ELR (cell line): ENCODE results near the gene TCN2.
"Not testable (repeated sequence)": the region's sequence is repeated elsewhere in the genome, so short reads cannot be mapped to it uniquely, and the experiment has no call there.

Source experiments
- DNase-seq: peaks from one replicate; pipeline ENCODE4 v3.0.0-alpha.2; 2015; ENCODE audit warnings: low read depth

TCN2 gene

DNA sequence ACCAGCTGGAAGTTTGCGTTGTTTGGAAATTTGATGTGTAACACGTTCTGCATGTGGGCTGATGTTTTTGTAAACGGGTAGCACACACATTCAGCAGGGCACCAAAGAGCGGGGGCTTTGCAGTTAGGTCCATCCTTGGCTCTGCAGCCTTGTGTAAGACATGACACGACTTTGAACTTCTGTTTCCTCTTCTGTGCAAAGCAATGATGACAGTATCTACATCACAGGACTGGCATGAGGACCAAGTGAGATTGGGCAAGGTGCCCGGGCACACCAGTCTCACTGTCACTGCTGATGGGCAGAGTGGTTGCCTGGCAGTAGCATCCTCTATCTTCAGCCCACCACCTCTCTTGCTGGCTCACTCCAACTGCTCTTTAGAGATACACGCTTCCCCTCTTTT, 3.3 kb downstream of the TCN2 start:
- DNase-seq: no peak

DNA sequence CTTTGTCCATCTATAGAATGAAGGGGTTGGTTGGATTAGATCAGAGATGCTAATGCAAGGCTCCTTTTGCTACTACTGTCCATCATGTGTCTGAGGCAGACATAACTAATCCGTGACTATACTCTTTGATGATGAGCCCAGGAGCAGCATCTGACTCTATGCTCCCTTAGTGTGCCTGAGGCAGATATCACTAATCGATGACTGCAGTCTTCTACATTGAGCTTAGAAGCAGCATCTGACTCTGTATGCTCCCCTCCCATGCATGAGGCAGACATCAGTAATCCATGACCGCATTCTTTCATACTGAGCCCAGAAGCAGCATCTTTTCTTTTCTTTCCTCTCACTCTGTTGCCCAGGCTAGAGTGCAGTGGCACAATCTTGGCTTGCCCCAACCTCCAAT, 4.2 kb downstream of the TCN2 start:
- peak; percentile 76 for DNase-seq

DNA sequence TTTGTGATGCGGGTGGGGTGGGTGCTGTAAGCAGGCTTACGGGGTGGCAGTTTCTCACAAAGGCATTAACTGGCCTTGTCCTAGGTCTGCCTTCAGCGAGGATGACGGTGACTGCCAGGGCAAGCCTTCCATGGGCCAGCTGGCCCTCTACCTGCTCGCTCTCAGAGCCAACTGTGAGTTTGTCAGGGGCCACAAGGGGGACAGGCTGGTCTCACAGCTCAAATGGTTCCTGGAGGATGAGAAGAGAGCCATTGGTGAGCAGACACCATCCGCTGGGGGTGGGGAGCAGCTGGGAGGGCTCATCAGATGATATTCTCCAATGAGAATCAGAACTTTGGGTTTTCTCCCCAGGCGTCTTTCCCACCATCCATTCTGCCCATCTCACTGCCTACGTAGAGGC, 5.8 kb downstream of the TCN2 start:
- DNase-seq: no peak

DNA sequence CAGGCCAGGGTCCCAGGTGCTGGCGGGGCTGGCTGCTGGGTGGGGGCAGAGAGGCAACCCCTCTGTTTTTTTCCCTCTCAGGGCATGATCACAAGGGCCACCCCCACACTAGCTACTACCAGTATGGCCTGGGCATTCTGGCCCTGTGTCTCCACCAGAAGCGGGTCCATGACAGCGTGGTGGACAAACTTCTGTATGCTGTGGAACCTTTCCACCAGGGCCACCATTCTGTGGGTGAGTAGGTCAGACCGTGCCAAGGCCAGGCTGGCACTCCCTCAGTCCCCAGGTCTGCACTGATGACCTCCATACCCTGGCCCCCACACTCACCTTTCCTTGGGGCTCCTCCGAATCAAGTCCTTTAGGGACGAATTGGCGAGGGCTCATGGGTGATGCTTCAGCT, 7.3 kb downstream of the TCN2 start:
- DNase-seq: no peak

DNA sequence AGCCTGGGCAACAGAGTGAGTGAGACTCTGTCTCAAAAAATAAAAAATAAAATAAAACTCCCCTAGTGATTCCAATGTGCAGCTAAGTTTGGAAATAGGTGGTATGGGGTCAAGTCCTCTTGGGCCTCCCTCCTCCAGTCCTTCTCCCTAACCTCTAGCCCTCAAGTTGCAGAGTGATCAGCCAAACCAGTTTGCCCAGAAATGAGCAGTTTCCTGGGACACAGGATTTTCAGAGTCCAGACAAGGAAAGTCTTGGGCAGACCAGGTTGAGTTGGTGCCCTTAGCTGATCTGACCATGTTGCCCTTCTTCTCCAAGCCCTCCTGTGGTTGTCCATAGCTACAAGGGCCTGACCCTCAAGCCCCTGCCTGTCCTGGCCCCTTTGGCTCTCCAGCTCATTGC, 7.9 kb downstream of the TCN2 start:
- no peak for DNase-seq

DNA sequence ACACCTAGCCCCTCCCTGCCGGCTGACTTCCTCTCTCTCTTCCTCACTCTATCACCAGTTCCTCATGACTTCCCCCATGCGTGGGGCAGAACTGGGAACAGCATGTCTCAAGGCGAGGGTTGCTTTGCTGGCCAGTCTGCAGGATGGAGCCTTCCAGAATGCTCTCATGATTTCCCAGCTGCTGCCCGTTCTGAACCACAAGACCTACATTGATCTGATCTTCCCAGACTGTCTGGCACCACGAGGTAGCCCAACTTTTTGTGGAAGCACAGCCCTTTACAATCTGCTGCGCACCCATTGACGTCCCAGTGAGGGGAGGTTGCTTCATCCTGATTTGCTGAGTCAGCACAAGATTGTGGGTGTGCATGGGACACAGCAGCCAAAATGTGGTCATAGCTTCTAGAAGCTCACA, 8.6 kb downstream of the TCN2 start:
- no peak for DNase-seq

DNA sequence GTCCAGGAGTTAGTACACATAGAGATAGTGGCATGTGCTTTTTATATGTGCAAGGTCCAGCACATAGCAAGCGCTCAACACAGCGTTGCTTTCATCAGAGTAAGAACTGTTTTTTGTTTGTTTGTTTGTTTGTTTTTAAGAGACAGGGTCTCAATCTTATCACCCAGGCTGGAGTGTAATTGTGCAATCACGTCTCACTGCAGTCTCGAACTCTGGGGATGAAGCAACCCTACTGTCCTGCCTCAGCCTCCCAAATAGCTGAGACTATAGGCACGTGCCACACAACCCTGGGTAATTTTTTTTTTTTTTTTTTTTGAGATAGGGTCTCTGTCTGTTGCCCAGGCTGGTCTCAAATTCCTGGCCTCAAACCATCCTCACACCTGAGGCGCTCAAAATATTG, 10.8 kb downstream of the TCN2 start:
- DNase-seq: no peak

DNA sequence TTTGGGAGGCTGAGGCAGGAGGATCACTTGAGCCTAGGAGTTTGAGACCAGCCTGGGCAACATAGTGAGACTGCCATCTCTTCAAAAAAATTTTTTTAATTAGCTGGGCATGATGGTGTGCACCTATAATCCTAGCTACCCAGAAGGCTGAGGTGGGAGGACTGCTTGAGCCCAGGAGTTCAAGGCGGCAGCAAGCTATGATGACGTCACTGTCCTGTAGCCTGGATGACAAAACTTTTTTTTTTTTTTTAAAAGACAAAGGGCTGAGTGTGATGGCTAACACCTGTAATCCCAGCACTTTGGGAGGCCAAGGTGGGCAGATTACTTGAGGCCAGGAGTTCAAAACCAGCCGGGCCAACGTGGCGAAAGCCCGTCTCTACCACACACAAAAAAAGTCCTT, 12.9 kb downstream of the TCN2 start:
- not testable (repeated sequence) for DNase-seq

DNA sequence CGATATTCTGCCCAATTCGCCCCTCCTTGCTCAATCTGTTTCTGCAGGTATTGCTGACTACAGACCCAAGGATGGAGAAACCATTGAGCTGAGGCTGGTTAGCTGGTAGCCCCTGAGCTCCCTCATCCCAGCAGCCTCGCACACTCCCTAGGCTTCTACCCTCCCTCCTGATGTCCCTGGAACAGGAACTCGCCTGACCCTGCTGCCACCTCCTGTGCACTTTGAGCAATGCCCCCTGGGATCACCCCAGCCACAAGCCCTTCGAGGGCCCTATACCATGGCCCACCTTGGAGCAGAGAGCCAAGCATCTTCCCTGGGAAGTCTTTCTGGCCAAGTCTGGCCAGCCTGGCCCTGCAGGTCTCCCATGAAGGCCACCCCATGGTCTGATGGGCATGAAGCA, 19.4 kb downstream of the TCN2 start:
- no peak for DNase-seq

DNA sequence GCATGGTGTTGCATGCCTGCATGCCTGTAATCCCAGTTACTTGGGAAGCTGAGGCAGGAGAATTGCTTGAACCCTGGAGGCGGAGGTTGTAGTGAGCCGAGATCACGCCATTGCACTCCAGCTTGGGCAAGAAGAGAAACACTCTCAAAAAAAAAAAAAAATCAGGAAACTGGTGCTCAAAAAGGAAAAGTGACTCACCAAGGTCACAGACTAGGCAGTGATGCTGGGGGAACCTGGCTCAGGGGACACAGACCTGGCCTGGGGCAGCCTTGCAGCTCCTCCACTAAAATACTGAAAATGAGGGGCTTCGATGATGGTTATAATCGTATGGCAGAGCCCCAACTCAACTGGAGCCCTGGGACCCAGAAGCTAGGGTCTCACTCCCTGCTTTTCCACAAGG, 20.5 kb downstream of the TCN2 start:
- DNase-seq: peak; percentile 29

DNA sequence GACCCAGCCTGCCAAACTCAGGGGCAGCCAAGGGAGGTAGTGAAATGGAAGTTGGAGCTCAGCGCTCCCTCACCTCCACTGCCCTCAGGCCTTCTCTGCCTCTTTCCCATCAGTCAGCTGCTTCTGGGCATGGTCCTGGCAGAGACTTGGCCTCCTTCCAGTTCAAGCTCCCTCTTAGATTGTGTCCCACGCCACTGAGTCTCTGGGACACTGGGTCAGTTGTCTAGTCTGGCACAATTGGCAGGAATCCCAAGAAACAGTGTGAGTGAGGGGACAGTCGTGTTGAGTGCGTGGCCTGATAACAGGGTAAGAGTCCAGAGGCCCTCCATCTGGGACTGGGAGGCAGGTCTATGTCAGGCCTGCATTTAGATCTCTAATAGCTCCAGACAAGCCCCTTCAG, 21.5 kb downstream of the TCN2 start:
- no peak for DNase-seq

DNA sequence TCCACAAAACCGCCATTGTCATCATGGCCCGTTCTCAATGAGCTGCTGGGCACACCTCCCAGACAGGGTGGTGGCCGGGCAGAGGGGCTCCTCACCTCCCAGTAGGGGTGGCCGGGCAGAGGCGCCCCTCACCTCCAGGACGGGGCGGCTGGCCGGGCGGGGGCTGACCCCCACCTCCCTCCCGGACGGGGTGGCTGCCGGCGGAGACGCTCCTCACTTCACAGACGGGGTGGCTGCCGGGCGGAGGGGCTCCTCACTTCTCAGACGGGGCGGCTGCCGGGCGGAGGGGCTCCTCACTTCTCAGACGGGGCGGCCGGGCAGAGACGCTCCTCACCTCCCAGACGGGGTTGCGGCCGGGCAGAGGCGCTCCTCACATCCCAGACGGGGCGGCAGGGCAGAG, 24.5 kb downstream of the TCN2 start:
- not testable (repeated sequence) for DNase-seq

DNA sequence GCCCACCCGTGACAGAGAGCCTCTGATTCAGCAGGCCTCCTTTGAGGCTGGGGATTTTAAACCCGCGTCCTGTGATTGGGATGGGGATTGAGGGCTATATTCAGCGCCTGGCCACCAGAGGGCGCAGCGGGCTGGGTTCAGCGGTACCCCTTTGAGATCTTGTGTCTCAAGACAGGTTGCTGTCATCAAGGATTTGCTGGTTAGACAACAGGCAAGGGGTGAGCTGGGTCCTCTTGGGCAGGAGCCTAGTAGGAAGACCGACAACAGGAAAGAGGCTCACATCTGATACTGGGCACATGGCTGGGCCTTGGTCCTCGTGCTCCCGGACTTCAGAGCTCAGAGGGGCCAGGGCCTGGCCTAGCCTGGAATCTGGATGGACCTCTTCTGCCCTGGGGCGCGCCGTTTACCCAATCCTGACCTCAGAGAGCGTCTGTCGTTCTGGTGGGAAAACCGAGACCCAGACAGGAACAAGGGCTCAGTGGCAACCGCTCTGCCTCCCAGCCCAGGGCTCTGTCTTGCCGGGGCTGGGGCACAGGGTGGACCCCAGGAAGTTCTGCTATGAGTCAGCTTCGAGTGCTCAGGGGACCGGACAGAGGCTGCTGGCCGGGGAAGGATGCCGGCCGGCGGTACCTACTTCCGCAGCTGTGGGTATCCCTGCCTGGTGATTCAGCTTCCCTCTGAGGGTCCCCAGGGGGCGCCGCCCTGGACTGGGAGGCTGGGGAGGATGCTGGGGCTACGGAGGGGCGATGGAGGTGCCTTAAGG, 27.7 kb downstream of the TCN2 start:
- peak; percentile 93 for DNase-seq

DNA sequence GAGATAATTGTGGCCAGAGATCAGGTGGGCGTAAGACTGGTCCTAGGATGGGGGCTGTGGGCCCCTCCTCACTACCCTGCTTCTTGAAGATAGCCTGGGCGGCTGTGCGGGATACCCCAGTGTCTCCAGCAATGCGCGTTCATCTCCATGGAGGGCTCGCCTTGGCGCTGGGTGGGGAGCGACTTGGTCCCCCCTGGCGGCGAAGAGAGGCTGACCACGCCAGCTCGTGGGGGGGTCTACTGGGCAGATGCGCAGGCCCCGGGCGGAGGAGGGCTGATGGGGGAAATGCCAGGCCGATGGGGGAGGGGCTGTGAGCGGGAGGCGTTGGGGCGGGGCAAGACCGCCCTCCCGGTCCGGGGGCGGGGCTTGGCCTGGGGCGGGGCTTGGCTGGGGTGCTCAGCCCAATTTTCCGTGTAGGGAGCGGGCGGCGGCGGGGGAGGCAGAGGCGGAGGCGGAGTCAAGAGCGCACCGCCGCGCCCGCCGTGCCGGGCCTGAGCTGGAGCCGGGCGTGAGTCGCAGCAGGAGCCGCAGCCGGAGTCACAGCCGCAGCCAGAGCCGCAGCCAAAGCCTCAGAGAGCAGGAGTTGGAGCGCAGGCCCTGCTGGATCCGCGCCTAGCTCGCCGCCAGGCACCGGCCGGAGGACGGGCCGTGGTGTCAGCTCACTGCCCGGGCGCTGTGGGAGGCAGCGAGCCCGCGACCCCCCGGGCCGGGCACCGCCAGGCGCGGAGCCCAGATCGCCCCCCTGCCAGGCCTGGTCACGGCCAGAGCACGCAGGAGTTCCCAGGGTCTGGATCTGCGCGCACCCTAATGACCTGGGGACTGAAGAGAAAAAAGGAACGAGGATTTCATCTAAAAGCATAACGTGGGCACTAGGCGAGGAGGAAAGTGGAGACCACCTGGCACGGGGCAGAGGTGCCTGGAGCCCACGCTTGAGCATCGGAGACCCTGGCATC, 28.6 kb downstream of the TCN2 start, which contains the start of gene SLC35E4:
Gene SLC35E4, plus strand, starts transcription at position 509 of the 953 bp plus-strand sequence. CDS start 670 bp downstream, outside the sequence.
- peak; percentile 93 for DNase-seq

DNA sequence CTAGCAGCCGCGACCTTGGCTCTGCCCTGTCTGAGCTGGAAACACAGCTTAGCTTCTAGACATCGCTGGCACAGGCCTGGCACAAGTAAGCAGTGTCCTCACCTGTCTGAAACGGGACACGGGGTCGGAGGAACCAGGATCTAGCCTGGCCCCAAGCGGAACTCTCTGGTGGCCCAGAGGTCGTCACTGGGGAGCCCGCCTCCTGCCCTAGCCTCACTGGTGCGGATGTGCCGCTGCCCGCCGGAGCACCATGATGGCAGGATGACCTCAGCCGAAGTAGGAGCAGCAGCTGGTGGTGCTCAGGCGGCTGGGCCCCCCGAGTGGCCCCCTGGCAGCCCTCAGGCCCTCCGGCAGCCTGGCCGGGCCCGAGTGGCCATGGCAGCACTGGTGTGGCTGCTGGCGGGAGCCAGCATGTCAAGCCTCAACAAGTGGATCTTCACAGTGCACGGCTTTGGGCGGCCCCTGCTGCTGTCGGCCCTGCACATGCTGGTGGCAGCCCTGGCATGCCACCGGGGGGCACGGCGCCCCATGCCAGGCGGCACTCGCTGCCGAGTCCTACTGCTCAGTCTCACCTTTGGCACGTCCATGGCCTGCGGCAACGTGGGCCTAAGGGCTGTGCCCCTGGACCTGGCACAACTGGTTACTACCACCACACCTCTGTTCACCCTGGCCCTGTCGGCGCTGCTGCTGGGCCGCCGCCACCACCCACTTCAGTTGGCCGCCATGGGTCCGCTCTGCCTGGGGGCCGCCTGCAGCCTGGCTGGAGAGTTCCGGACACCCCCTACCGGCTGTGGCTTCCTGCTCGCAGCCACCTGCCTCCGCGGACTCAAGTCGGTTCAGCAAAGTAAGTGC, 29.5 kb downstream of the TCN2 start:
- peak; percentile 39 for DNase-seq

DNA sequence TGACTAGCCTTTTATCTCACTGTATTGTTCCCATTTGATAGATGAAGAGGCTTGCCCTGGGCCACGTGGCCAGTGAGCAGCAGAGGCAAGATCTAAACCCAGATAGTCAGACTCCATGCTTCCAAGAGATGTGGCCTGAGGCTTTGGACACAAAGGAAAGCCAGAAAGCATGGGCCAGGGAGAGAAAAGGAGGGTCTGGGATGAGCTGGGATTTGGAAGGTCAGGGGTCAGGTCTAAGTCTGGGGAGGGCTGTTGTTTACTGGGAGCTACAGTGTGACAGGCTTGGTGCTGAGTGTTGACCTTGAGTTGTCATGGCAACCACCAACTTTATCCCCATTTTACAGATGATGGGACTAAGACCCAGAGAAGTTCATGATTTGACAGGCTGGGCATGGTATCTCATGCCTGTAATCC, 30.7 kb downstream of the TCN2 start:
- DNase-seq: peak; percentile 15

DNA sequence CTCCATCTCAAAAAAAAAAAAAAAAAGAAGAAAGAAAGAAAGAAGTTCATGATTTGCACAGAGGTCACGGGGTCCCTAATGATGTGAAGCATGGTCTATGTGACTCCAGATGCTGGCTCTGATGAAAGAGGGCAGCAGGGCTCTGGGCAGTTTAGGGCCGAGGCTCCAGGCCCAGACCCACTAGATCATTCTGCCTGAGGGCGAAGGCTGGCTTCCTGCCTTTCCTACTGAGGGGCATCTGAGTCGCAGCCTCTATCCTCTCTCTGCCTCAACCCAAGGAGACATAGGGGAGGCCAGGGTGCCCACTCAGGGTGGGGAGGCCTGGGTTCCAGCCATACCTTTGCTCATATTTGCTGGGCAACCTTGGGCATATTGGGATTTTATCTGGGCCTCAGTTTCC, 33.4 kb downstream of the TCN2 start:
- DNase-seq: peak; percentile 59

DNA sequence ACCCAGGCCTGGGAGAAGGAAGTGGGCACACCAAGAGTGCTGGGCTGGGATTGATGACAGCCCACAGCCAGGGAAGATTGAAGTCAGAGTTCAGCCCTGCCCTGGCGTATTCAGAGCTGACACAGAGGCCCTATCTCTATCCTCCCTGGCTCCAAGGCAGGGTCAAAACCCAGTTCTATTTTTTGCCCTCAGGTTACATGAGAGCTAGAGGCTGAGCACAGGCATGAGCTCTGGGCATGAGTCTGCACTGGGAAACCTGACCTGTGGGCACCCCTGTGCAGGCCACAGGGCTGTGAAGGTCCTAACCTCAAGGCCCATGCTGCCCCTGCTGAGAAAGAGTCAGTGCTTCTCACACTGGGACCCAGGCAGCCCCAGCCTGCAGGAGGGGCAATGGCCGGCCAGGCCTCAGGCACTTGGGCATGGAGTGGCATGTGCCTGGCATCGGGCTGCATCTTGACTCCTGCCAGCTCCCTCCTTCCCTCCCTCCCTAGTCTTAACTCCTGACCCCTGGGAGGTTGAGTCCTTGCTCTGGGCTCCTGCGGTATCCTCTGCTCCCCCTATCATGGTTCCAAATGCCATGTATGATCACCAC, 34.0 kb downstream of the TCN2 start:
- no peak for DNase-seq

DNA sequence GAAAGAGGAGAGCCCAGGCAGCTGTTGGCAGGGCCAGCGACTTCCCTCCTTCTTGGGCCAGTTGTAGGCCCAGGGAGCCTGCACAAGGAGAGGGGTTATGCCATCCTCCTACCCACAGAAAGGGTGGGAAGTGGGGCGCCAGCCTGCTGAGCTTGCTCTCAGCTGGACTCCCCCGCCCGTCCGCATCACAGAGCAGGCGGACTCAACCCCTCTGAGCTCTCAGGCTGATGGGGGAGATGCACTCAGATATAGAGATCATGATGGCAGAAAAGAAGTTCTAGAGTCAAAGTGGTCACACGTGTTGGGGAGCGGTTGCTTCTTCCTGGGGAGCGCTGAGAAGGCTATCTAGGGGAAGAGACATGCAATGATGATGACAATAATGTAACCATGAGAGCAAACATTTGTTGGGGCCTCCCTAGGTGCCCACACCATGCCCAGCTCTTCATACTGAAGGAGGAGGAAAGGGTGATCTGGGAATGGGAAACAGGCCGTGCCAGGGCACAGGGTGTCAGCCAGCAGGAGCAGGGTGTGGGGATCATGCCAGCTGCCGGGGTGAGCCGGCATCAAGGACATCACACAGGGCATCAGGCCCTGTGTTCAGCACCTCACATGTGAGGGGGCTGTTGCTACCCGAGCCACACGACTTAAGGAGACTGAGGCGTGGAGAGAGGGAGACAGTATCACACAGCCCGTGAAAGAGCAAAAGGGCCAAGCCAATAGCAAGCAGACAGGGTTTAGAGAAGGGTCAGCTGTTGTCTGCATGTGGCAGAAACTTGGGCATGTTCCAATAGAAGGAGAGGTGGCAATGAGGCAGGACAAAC, 36.3 kb downstream of the TCN2 start:
- DNase-seq: no peak

DNA sequence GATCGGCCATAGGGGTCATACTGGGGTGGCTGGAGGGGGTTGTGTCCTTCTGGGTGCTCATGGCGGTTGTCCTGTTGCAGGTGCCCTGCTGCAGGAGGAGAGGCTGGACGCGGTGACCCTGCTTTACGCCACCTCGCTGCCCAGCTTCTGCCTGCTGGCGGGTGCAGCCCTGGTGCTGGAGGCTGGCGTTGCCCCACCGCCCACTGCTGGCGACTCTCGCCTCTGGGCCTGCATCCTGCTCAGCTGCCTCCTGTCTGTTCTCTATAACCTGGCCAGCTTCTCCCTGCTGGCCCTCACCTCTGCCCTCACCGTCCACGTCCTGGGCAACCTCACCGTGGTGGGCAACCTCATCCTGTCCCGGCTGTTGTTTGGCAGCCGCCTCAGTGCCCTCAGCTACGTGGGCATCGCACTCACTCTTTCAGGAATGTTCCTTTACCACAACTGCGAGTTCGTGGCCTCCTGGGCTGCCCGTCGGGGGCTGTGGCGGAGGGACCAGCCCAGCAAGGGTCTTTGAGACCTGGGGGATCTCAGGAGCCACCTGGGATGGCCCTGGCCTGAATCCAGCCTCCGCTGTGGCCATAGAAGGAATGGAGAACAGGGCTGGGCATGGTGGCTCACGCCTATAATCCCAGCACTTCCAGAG, 39.7 kb downstream of the TCN2 start:
- no peak for DNase-seq
